Measurements from ENCODE around the gene EID1.
A peak's percentile ranks its signal among the peaks of the same experiment; 100 is the strongest.

Gene EID1

GRCh38 chr15:48880070-48880634 is 2.2 kb downstream of the EID1 start:
- no peaks in the 10 kb centered on the region for H3K27me3 ChIP-seq (ENCODE audit: insufficient read depth, low read length, poor library complexity, severe bottlenecking)
- no peak overlapping the region for H2AFZ ChIP-seq (ENCODE audit: low read length)
- peak overlapping the region; percentile 95 for H3K9ac ChIP-seq (ENCODE audit: low read depth, low read length, poor library complexity, severe bottlenecking)
- no peaks in the 10 kb centered on the region for H3K9me3 ChIP-seq (ENCODE audit: insufficient read depth, low read depth, low read length)
- H3K79me2 ChIP-seq (ENCODE audit: insufficient read depth, low read length), result peaks cover 31% of the 10 kb centered on the region
- TF ChIP-seq CTCF (conservative IDR thresholded peaks at IDR 0.05; ENCODE audit: low read length) (no peak), EZH2phosphoT487 (IDR thresholded peaks at IDR 0.05; ENCODE audit: borderline replicate concordance) (no peak)
- H3F3A ChIP-seq (ENCODE audit: low read depth), result no peaks in the 10 kb centered on the region
- peak overlapping the region; percentile 97 for H3K4me3 ChIP-seq (ENCODE audit: low read length, poor library complexity, severe bottlenecking)
- H3K9me2 ChIP-seq (replicated peaks; ENCODE audit: low read depth, low read length), result no peaks in the 10 kb centered on the region
- no peaks in the 10 kb centered on the region for H3K36me3 ChIP-seq (ENCODE audit: insufficient read depth, low read length)
- H4K20me1 ChIP-seq (ENCODE audit: insufficient read depth, low read length, poor library complexity, severe bottlenecking), result peaks cover 32% of the 10 kb centered on the region
- H3K4me2 ChIP-seq (ENCODE audit: low read depth, low read length, poor library complexity, severe bottlenecking), result peak overlapping the region; percentile 96
- H3K4me1 ChIP-seq (ENCODE audit: insufficient read depth, low read length, poor library complexity, severe bottlenecking), result peaks cover 32% of the 10 kb centered on the region

- Histone ChIP-seq H3K9me3 (ENCODE audit: insufficient read depth, low read depth, low read length) (no peaks in the 10 kb centered on the region), H3K4me1 (ENCODE audit: insufficient read depth, low read length, poor library complexity, severe bottlenecking) (peaks cover 37% of the 10 kb centered on the region), H3K9me2 (replicated peaks; ENCODE audit: low read depth, low read length) (no peaks in the 10 kb centered on the region), H3K36me3 (ENCODE audit: insufficient read depth, low read length) (no peaks in the 10 kb centered on the region), H3K4me3 (ENCODE audit: low read length, poor library complexity, severe bottlenecking) (no peak overlapping the region), H2AFZ (ENCODE audit: low read length) (no peak overlapping the region), H3K27me3 (ENCODE audit: insufficient read depth, low read length, poor library complexity, severe bottlenecking) (no peaks in the 10 kb centered on the region), H3K79me2 (ENCODE audit: insufficient read depth, low read length) (peaks cover 24% of the 10 kb centered on the region), H4K20me1 (ENCODE audit: insufficient read depth, low read length, poor library complexity, severe bottlenecking) (peaks cover 28% of the 10 kb centered on the region), H3K9ac (ENCODE audit: low read depth, low read length, poor library complexity, severe bottlenecking) (no peak overlapping the region), H3F3A (ENCODE audit: low read depth) (no peaks in the 10 kb centered on the region), H3K4me2 (ENCODE audit: low read depth, low read length, poor library complexity, severe bottlenecking) (no peak overlapping the region)
- TF ChIP-seq CTCF (conservative IDR thresholded peaks at IDR 0.05; ENCODE audit: low read length) (no peak), EZH2phosphoT487 (IDR thresholded peaks at IDR 0.05; ENCODE audit: borderline replicate concordance) (no peak)
Measured at GRCh38 chr15:48883699-48884098, 5.8 kb downstream of the EID1 start.

- Histone ChIP-seq H3K9me3 (ENCODE audit: insufficient read depth, low read depth, low read length) (no peaks in the 10 kb centered on the region), H3K9me2 (replicated peaks; ENCODE audit: low read depth, low read length) (no peaks in the 10 kb centered on the region), H3K79me2 (ENCODE audit: insufficient read depth, low read length) (no peaks in the 10 kb centered on the region), H3F3A (ENCODE audit: low read depth) (no peaks in the 10 kb centered on the region), H2AFZ (ENCODE audit: low read length) (no peak overlapping the region), H3K4me1 (ENCODE audit: insufficient read depth, low read length, poor library complexity, severe bottlenecking) (peaks cover 15% of the 10 kb centered on the region), H3K4me3 (ENCODE audit: low read length, poor library complexity, severe bottlenecking) (no peak overlapping the region), H3K36me3 (ENCODE audit: insufficient read depth, low read length) (no peaks in the 10 kb centered on the region), H3K4me2 (ENCODE audit: low read depth, low read length, poor library complexity, severe bottlenecking) (no peak overlapping the region), H3K9ac (ENCODE audit: low read depth, low read length, poor library complexity, severe bottlenecking) (no peak overlapping the region), H4K20me1 (ENCODE audit: insufficient read depth, low read length, poor library complexity, severe bottlenecking) (no peaks in the 10 kb centered on the region), H3K27me3 (ENCODE audit: insufficient read depth, low read length, poor library complexity, severe bottlenecking) (no peaks in the 10 kb centered on the region)
- TF ChIP-seq CTCF (conservative IDR thresholded peaks at IDR 0.05; ENCODE audit: low read length), result no peak
- TF ChIP-seq EZH2phosphoT487 (IDR thresholded peaks at IDR 0.05; ENCODE audit: borderline replicate concordance), result no peak
Measured at GRCh38 chr15:48887144-48887543, 9.2 kb downstream of the EID1 start.

All from Loucy (cell line).